Caco-2 (cell line): ENCODE measurements around the gene ZNF473. TPM values are rescaled to one million over a fixed set of nuclear protein-coding genes. Genes with fewer than 3 reads are reported as not detected.

Source experiments
- BruUV-seq: library from RNA; stranded (reverse); fragments of 400-500 nt; replicated peaks from 2 replicates; lab custom pipeline; 2021; lab: Mats Ljungman, UMichigan
- CTCF ChIA-PET: fragments of 300-600 bp; sonication (Branson Sonifier 250); formaldehyde crosslinking; loops from one replicate; lab custom pipeline; 2022; ENCODE audit warnings: antibody characterized with exemption; lab: Charles Lee
- POLR2A ChIA-PET: fragments of 300-600 bp; sonication (Branson Sonifier 250); formaldehyde crosslinking; loops from one replicate; lab custom pipeline; 2022; ENCODE audit warnings: antibody characterized with exemption; lab: Charles Lee
- DNase-seq, 2 experiments: peaks; one replicate each; pipeline versions ENCODE4 v3.0.0 to v3.0.0-alpha.2; 2020 to 2022
- H3K27me3 ChIP-seq: replicated peaks from 2 replicates; pipeline ENCODE4 v1.6.0; 2011; ENCODE audit warnings: low read length; ENCODE audit not compliant: control insufficient read depth, insufficient read depth
- H3K36me3 ChIP-seq: 2 replicates; pipeline ENCODE4 v1.5.1; 2011; ENCODE audit warnings: low read length; ENCODE audit not compliant: control insufficient read depth, insufficient read depth
- H3K4me1 ChIP-seq: fragments of 250-450 bp; sonication (Bioruptor Pico); 2 replicates; pipeline ENCODE4 v1.5.1; 2020; ENCODE audit warnings: mild to moderate bottlenecking
- H3K4me3 ChIP-seq: 2 replicates; pipeline ENCODE4 v1.5.1; 2011; ENCODE audit warnings: low read depth, mild to moderate bottlenecking, control low read depth, low read length
- H3K9me3 ChIP-seq: fragments of 250-450 bp; sonication (Bioruptor Pico); 2 replicates; pipeline ENCODE4 v1.5.1; 2020; ENCODE audit warnings: mild to moderate bottlenecking, moderate library complexity
- H3K27ac Mint-ChIP-seq: one replicate; pipeline ENCODE4 v1.8.0; 2022; ENCODE audit warnings: mixed read lengths; ENCODE audit not compliant: unreplicated experiment
- H3K27me3 Mint-ChIP-seq: one replicate; pipeline ENCODE4 v1.8.0; 2022; ENCODE audit warnings: mixed read lengths; ENCODE audit not compliant: insufficient read depth, unreplicated experiment
- H3K36me3 Mint-ChIP-seq: one replicate; pipeline ENCODE4 v1.8.0; 2022; ENCODE audit warnings: mild to moderate bottlenecking, mixed read lengths; ENCODE audit not compliant: insufficient read depth, unreplicated experiment
- H3K4me1 Mint-ChIP-seq: one replicate; pipeline ENCODE4 v1.8.0; 2022; ENCODE audit warnings: low read depth, mixed read lengths; ENCODE audit not compliant: unreplicated experiment
- H3K4me3 Mint-ChIP-seq: one replicate; pipeline ENCODE4 v1.8.0; 2022; ENCODE audit warnings: mild to moderate bottlenecking, moderate library complexity, mixed read lengths; ENCODE audit not compliant: unreplicated experiment
- H3K9me3 Mint-ChIP-seq: one replicate; pipeline ENCODE4 v1.8.0; 2022; ENCODE audit warnings: mixed read lengths; ENCODE audit not compliant: unreplicated experiment
- intact Hi-C: fragments of 100-400 bp; cut with micrococcal nuclease; formaldehyde crosslinking; loops from one replicate; pipeline ENCODE4 v1.10.0; 2022; ENCODE audit not compliant: unreplicated experiment
- total RNA-seq: library from RNA; stranded (reverse); gene quantifications from 2 replicates; pipeline ENCODE4 v1.2.3, GENCODE V29; 2022
- TF ChIP-seq, protein P1 (sequence below), 2 experiments: fragments of 200-600 bp in 1 of 2; IDR thresholded peaks; 1 replicate in 1 of 2; 2 replicates in 1 of 2; pipeline versions ENCODE4 v1.5.1 to v1.8.0; 2011 to 2022; ENCODE audit warnings: antibody characterized with exemption in 1 of 2, control low read depth in 1 of 2, inconsistent platforms in 1 of 2, low read depth in 1 of 2, low read length in 1 of 2, mild to moderate bottlenecking in 1 of 2, moderate library complexity in 1 of 2; ENCODE audit not compliant: insufficient read depth in 1 of 2, severe bottlenecking in 1 of 2, unreplicated experiment in 1 of 2

ZNF473 gene
- total RNA-seq, 1 experiment from 2014 or later = 22.3 TPM

- H3K4me3 ChIP-seq = no peak overlapping the region
- no peaks in the 10 kb centered on the region for H3K27me3 Mint-ChIP-seq
- H3K4me3 Mint-ChIP-seq = no peak overlapping the region
- no peaks in the 10 kb centered on the region for H3K9me3 Mint-ChIP-seq
- H3K4me1 Mint-ChIP-seq = no peaks in the 10 kb centered on the region
- no peaks in the 10 kb centered on the region for H3K9me3 ChIP-seq
- intact Hi-C loops = no loop called here
- TF ChIP-seq, protein P1, sequence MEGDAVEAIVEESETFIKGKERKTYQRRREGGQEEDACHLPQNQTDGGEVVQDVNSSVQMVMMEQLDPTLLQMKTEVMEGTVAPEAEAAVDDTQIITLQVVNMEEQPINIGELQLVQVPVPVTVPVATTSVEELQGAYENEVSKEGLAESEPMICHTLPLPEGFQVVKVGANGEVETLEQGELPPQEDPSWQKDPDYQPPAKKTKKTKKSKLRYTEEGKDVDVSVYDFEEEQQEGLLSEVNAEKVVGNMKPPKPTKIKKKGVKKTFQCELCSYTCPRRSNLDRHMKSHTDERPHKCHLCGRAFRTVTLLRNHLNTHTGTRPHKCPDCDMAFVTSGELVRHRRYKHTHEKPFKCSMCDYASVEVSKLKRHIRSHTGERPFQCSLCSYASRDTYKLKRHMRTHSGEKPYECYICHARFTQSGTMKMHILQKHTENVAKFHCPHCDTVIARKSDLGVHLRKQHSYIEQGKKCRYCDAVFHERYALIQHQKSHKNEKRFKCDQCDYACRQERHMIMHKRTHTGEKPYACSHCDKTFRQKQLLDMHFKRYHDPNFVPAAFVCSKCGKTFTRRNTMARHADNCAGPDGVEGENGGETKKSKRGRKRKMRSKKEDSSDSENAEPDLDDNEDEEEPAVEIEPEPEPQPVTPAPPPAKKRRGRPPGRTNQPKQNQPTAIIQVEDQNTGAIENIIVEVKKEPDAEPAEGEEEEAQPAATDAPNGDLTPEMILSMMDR (IDR thresholded peaks at IDR 0.05; ENCODE audit: insufficient read depth in 1 of 2, low read depth in 1 of 2, low read length in 1 of 2, severe bottlenecking in 1 of 2, unreplicated experiment in 1 of 2) = no peak
- H3K36me3 ChIP-seq = peaks cover 2% of the 10 kb centered on the region; the same call in 1 of the 2 replicates
- BruUV-seq = no TSS peak
- H3K4me1 ChIP-seq = no peaks in the 10 kb centered on the region
- POLR2A ChIA-PET = no interaction called here
- DNase-seq = no peak
- H3K27me3 ChIP-seq = no peaks in the 10 kb centered on the region
- CTCF ChIA-PET = interaction anchor here (0.6 kb wide), 1 partner anchor 115 kb away, joined by 5 read pairs; no protein-coding TSS in a partner anchor
- H3K27ac Mint-ChIP-seq = no peak overlapping the region
- H3K36me3 Mint-ChIP-seq = peaks cover 40% of the 10 kb centered on the region
Observed at GRCh38 chr19:50005428-50005827, 20.4 kb upstream of the ZNF473 start.

DNA sequence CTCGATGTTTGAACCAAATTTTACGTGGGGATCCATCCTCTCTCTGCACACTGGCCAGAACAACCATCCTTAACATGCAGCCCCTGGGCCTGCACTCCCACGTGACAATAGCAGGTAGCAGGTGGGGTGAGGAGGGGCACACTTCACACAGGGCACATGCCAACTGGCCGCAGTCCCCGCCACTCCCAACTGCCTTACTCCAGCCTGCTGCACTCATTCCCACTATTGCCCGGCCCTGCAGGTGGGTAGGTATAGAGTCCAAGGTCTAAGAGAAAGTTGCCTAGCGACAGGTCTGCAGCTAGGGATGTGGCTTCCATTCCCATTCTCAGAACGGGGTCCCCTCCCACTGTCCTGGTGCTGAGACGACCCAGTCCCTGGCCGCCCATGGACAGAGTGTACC, 18.6 kb upstream of the ZNF473 start:
- intact Hi-C loops = no loop called here
- Mint-ChIP-seq H3K36me3 (peaks cover 40% of the 10 kb centered on the region), H3K4me1 (no peaks in the 10 kb centered on the region), H3K4me3 (no peak overlapping the region), H3K27me3 (no peaks in the 10 kb centered on the region), H3K9me3 (no peaks in the 10 kb centered on the region), H3K27ac (no peak overlapping the region)
- Histone ChIP-seq H3K27me3 (no peaks in the 10 kb centered on the region), H3K4me1 (no peaks in the 10 kb centered on the region), H3K4me3 (no peak overlapping the region), H3K9me3 (no peaks in the 10 kb centered on the region), H3K36me3 (peaks cover 2% of the 10 kb centered on the region; the same call in 1 of the 2 replicates)
- TF ChIP-seq, protein P1 (IDR thresholded peaks at IDR 0.05; ENCODE audit: insufficient read depth in 1 of 2, low read depth in 1 of 2, low read length in 1 of 2, severe bottlenecking in 1 of 2, unreplicated experiment in 1 of 2) = no peak
- no peak for DNase-seq
- POLR2A ChIA-PET = no interaction called here
- no TSS peak for BruUV-seq
- CTCF ChIA-PET = no interaction called here

- DNase-seq = no peak
- no peaks in the 10 kb centered on the region for H3K9me3 Mint-ChIP-seq
- H3K36me3 Mint-ChIP-seq = peaks cover 42% of the 10 kb centered on the region
- POLR2A ChIA-PET = no interaction called here
- Histone ChIP-seq H3K27me3 (no peaks in the 10 kb centered on the region), H3K4me3 (no peak overlapping the region), H3K4me1 (no peaks in the 10 kb centered on the region), H3K9me3 (no peaks in the 10 kb centered on the region), H3K36me3 (peaks cover 2% of the 10 kb centered on the region; the same call in 1 of the 2 replicates)
- TF ChIP-seq, protein P1 (IDR thresholded peaks at IDR 0.05; ENCODE audit: insufficient read depth in 1 of 2, low read depth in 1 of 2, low read length in 1 of 2, severe bottlenecking in 1 of 2, unreplicated experiment in 1 of 2) = no peak
- no peaks in the 10 kb centered on the region for H3K4me1 Mint-ChIP-seq
- no peak overlapping the region for H3K27ac Mint-ChIP-seq
- H3K27me3 Mint-ChIP-seq = no peaks in the 10 kb centered on the region
- H3K4me3 Mint-ChIP-seq = no peak overlapping the region
- intact Hi-C loops = no loop called here
- no TSS peak for BruUV-seq
- CTCF ChIA-PET = no interaction called here
Observed at GRCh38 chr19:50007947-50008346, 17.9 kb upstream of the ZNF473 start.
